Measurements from ENCODE around the gene LGALSL.

DNA sequence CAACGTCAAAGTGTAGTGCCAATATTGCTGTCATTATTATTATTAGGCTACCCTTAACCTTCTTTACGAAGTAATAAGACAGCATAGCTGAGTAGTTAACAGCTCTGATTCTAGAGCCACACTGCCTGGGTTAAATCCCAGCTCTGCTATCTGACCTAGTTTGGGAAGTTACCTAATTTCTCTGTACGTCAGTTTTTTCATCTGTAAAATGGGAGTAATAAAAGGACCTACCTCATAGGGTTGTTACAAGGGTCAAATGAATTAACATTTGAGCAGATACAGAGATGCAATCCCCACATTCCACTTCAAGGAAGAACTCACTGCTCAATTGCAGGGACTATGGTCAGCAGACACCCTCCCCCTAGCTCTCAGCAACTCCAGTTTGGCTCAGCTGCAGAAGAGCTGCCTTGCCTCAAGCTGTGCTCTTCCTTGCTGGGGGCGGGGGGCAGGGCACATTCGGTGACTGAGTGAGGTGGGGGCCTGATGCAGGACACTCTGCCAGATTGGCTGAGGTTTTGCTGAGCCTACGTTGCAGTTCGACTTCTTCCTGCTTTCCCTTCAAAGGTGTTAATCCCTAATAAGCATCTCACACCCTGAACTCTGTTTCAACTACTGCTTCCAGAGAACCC is 11.0 kb upstream of the LGALSL start:
- TF ChIP-seq, protein P1, sequence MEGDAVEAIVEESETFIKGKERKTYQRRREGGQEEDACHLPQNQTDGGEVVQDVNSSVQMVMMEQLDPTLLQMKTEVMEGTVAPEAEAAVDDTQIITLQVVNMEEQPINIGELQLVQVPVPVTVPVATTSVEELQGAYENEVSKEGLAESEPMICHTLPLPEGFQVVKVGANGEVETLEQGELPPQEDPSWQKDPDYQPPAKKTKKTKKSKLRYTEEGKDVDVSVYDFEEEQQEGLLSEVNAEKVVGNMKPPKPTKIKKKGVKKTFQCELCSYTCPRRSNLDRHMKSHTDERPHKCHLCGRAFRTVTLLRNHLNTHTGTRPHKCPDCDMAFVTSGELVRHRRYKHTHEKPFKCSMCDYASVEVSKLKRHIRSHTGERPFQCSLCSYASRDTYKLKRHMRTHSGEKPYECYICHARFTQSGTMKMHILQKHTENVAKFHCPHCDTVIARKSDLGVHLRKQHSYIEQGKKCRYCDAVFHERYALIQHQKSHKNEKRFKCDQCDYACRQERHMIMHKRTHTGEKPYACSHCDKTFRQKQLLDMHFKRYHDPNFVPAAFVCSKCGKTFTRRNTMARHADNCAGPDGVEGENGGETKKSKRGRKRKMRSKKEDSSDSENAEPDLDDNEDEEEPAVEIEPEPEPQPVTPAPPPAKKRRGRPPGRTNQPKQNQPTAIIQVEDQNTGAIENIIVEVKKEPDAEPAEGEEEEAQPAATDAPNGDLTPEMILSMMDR (IDR thresholded peaks at IDR 0.05; ENCODE audit: insufficient read depth, low read length, poor library complexity, severe bottlenecking), result no peak
- no peak for TF ChIP-seq EZH2phosphoT487 (conservative IDR thresholded peaks at IDR 0.05; ENCODE audit: low read length)
